ENCODE measurements around the gene MCRS1. TPM values are rescaled to one million over a fixed set of nuclear protein-coding genes. Genes with fewer than 3 reads are reported as not detected.
"Not testable (repeated sequence)": the region's sequence is repeated elsewhere in the genome, so short reads cannot be mapped to it uniquely, and the experiment has no call there.

MCRS1 gene
- total RNA-seq: 10 to 100 TPM; 49.8 to 52.7 TPM

- peak; percentile 91 for DNase-seq
- Mint-ChIP-seq H3K27me3 (ENCODE audit: low read depth) (no peaks in the 10 kb centered on the region), H3K27ac (peak within 1 kb of the TSS; percentile 98), H3K36me3 (ENCODE audit: low read depth) (peaks cover 12% of the 10 kb centered on the region), H3K4me3 (peak within 1 kb of the TSS; percentile 99), H3K4me1 (ENCODE audit: low read depth) (peaks cover 50% of the 10 kb centered on the region), H3K9me3 (no peaks in the 10 kb centered on the region)
- CTCF ChIA-PET: interaction anchor here (0.8 to 2.3 kb wide), 3 partner anchors 11 to 211 kb away, joined by 3 to 6 read pairs (median 3); no protein-coding TSS in a partner anchor
- intact Hi-C loops (cut with micrococcal nuclease): loop anchor here (1.0 to 5.0 kb wide), 3 partner anchors 54 to 459 kb away; partner anchors contain the start of genes FMNL3 and RACGAP1
These were observed at the start of gene MCRS1 for GRCh38 chr12:49567611-49568441. TSS of gene MCRS1 (minus strand) at chr12:49568142. CDS start at chr12:49566731, 1,411 bp downstream.

GRCh38 chr12:49616533-49617219 lies 48.7 kb upstream of the MCRS1 start:
- CTCF ChIA-PET: no interaction called here
- intact Hi-C loops (cut with micrococcal nuclease): no loop called here

GRCh38 chr12:49615725-49616124 lies 47.8 kb upstream of the MCRS1 start:
- no peak overlapping the region for H3K4me3 Mint-ChIP-seq
- CTCF ChIA-PET: no interaction called here

More at GRCh38 chr12:49616533-49617219, 48.7 kb upstream of the MCRS1 start:
- no peak for DNase-seq
- no peak overlapping the region for H3K4me3 Mint-ChIP-seq
- H3K9me3 Mint-ChIP-seq: no peaks in the 10 kb centered on the region
- peaks cover 12% of the 10 kb centered on the region for H3K27me3 Mint-ChIP-seq (ENCODE audit: low read depth)
- peaks cover 7% of the 10 kb centered on the region for H3K4me1 Mint-ChIP-seq (ENCODE audit: low read depth)
- no peak overlapping the region for H3K27ac Mint-ChIP-seq
- H3K36me3 Mint-ChIP-seq (ENCODE audit: low read depth): no peaks in the 10 kb centered on the region

GRCh38 chr12:49612210-49612609 lies 44.3 kb upstream of the MCRS1 start:
- peaks cover 2% of the 10 kb centered on the region for H3K36me3 Mint-ChIP-seq (ENCODE audit: low read depth)
- no peak overlapping the region for H3K27ac Mint-ChIP-seq
- intact Hi-C loops (cut with micrococcal nuclease): no loop called here
- CTCF ChIA-PET: interaction anchor here (0.6 to 1.0 kb wide), 3 partner anchors 253 to 323 kb away, joined by 3 to 4 read pairs (median 3); no protein-coding TSS in a partner anchor
- H3K27me3 Mint-ChIP-seq (ENCODE audit: low read depth): peaks cover 7% of the 10 kb centered on the region
- no peaks in the 10 kb centered on the region for H3K9me3 Mint-ChIP-seq
- DNase-seq: no peak
- no peak overlapping the region for H3K4me3 Mint-ChIP-seq
- H3K4me1 Mint-ChIP-seq (ENCODE audit: low read depth): no peaks in the 10 kb centered on the region

More at GRCh38 chr12:49615725-49616124, 47.8 kb upstream of the MCRS1 start:
- no peaks in the 10 kb centered on the region for H3K36me3 Mint-ChIP-seq (ENCODE audit: low read depth)
- DNase-seq: no peak
- H3K27me3 Mint-ChIP-seq (ENCODE audit: low read depth): peaks cover 8% of the 10 kb centered on the region
- no peaks in the 10 kb centered on the region for H3K9me3 Mint-ChIP-seq
- no peaks in the 10 kb centered on the region for H3K4me1 Mint-ChIP-seq (ENCODE audit: low read depth)
- H3K27ac Mint-ChIP-seq: no peak overlapping the region
- intact Hi-C loops (cut with micrococcal nuclease): no loop called here

GRCh38 chr12:49610785-49611184 lies 42.8 kb upstream of the MCRS1 start:
- H3K9me3 Mint-ChIP-seq; H3K36me3 Mint-ChIP-seq (ENCODE audit: low read depth); H3K4me1 Mint-ChIP-seq (ENCODE audit: low read depth); H3K27ac Mint-ChIP-seq; H3K4me3 Mint-ChIP-seq; DNase-seq; intact Hi-C loops (cut with micrococcal nuclease); H3K27me3 Mint-ChIP-seq (ENCODE audit: low read depth): not testable (repeated sequence)
- CTCF ChIA-PET: interaction anchor here (0.7 kb wide), 1 partner anchor 36 kb away, joined by 10 read pairs; no protein-coding TSS in a partner anchor

- intact Hi-C loops (cut with micrococcal nuclease): no loop called here
- Mint-ChIP-seq H3K36me3 (ENCODE audit: low read depth) (peaks cover 2% of the 10 kb centered on the region), H3K27ac (no peak overlapping the region), H3K9me3 (no peaks in the 10 kb centered on the region), H3K4me1 (ENCODE audit: low read depth) (no peaks in the 10 kb centered on the region), H3K27me3 (ENCODE audit: low read depth) (peaks cover 4% of the 10 kb centered on the region), H3K4me3 (no peak overlapping the region)
- CTCF ChIA-PET: interaction anchor here (0.6 to 1.1 kb wide), 3 partner anchors 10 to 51 kb away, joined by 3 read pairs; no protein-coding TSS in a partner anchor
- DNase-seq: no peak
These were observed 41.9 kb upstream of the MCRS1 start for GRCh38 chr12:49609875-49610154.

- DNase-seq: no peak
- Mint-ChIP-seq H3K27ac (no peak overlapping the region), H3K4me3 (no peak overlapping the region), H3K4me1 (ENCODE audit: low read depth) (no peaks in the 10 kb centered on the region), H3K27me3 (ENCODE audit: low read depth) (peaks cover 4% of the 10 kb centered on the region), H3K36me3 (ENCODE audit: low read depth) (peaks cover 2% of the 10 kb centered on the region), H3K9me3 (no peaks in the 10 kb centered on the region)
- CTCF ChIA-PET: interaction anchor here (0.6 to 1.1 kb wide), 3 partner anchors 10 to 51 kb away, joined by 3 read pairs; no protein-coding TSS in a partner anchor
- intact Hi-C loops (cut with micrococcal nuclease): no loop called here
These were observed 41.3 kb upstream of the MCRS1 start for GRCh38 chr12:49609059-49609874.

GRCh38 chr12:49605539-49605938 lies 37.6 kb upstream of the MCRS1 start, which contains the start of gene FAM186B:
TSS of gene FAM186B (minus strand) at chr12:49605639. CDS start at chr12:49605477, 162 bp downstream.
- H3K27me3 Mint-ChIP-seq (ENCODE audit: low read depth); H3K4me1 Mint-ChIP-seq (ENCODE audit: low read depth); intact Hi-C loops (cut with micrococcal nuclease); H3K4me3 Mint-ChIP-seq; CTCF ChIA-PET; H3K9me3 Mint-ChIP-seq; H3K36me3 Mint-ChIP-seq (ENCODE audit: low read depth); DNase-seq; H3K27ac Mint-ChIP-seq: not testable (repeated sequence)

GRCh38 chr12:49604856-49605255 lies 36.9 kb upstream of the MCRS1 start:
- peaks cover 2% of the 10 kb centered on the region for H3K27me3 Mint-ChIP-seq (ENCODE audit: low read depth)
- H3K4me3 Mint-ChIP-seq: no peak overlapping the region
- intact Hi-C loops (cut with micrococcal nuclease): no loop called here
- no peaks in the 10 kb centered on the region for H3K9me3 Mint-ChIP-seq
- CTCF ChIA-PET: no interaction called here
- no peaks in the 10 kb centered on the region for H3K4me1 Mint-ChIP-seq (ENCODE audit: low read depth)
- no peaks in the 10 kb centered on the region for H3K36me3 Mint-ChIP-seq (ENCODE audit: low read depth)
- no peak overlapping the region for H3K27ac Mint-ChIP-seq
- no peak for DNase-seq

- intact Hi-C loops (cut with micrococcal nuclease): no loop called here
- Mint-ChIP-seq H3K9me3 (no peaks in the 10 kb centered on the region), H3K4me1 (ENCODE audit: low read depth) (no peaks in the 10 kb centered on the region), H3K36me3 (ENCODE audit: low read depth) (no peaks in the 10 kb centered on the region), H3K27me3 (ENCODE audit: low read depth) (peaks cover 2% of the 10 kb centered on the region), H3K27ac (no peak overlapping the region), H3K4me3 (no peak overlapping the region)
- DNase-seq: no peak
- CTCF ChIA-PET: interaction anchor here (1.6 kb wide), 1 partner anchor 23 kb away, joined by 5 read pairs; no protein-coding TSS in a partner anchor
These were observed 35.8 kb upstream of the MCRS1 start for GRCh38 chr12:49603721-49604120.

- H3K27me3 Mint-ChIP-seq (ENCODE audit: low read depth): no peaks in the 10 kb centered on the region
- H3K27ac Mint-ChIP-seq: no peak overlapping the region
- intact Hi-C loops (cut with micrococcal nuclease): no loop called here
- no peaks in the 10 kb centered on the region for H3K4me1 Mint-ChIP-seq (ENCODE audit: low read depth)
- CTCF ChIA-PET: interaction anchor here (0.6 kb wide), 1 partner anchor 103 kb away, joined by 4 read pairs; no protein-coding TSS in a partner anchor
- no peak for DNase-seq
- no peaks in the 10 kb centered on the region for H3K9me3 Mint-ChIP-seq
- H3K4me3 Mint-ChIP-seq: no peak overlapping the region
- H3K36me3 Mint-ChIP-seq (ENCODE audit: low read depth): no peaks in the 10 kb centered on the region
These were observed 32.0 kb upstream of the MCRS1 start for GRCh38 chr12:49599961-49600360.

GRCh38 chr12:49598527-49598926 lies 30.6 kb upstream of the MCRS1 start:
- no peaks in the 10 kb centered on the region for H3K9me3 Mint-ChIP-seq
- H3K4me3 Mint-ChIP-seq: no peak overlapping the region
- H3K27ac Mint-ChIP-seq: no peak overlapping the region
- H3K36me3 Mint-ChIP-seq (ENCODE audit: low read depth): no peaks in the 10 kb centered on the region
- intact Hi-C loops (cut with micrococcal nuclease): no loop called here
- DNase-seq: no peak
- H3K27me3 Mint-ChIP-seq (ENCODE audit: low read depth): no peaks in the 10 kb centered on the region
- H3K4me1 Mint-ChIP-seq (ENCODE audit: low read depth): no peaks in the 10 kb centered on the region
- CTCF ChIA-PET: no interaction called here
